ENCODE results near the gene ARL8A.
"Not testable (repeated sequence)": the region's sequence is repeated elsewhere in the genome, so short reads cannot be mapped to it uniquely, and the experiment has no call there.

ARL8A gene

GRCh38 chr1:202144402-202145067, at the start of gene ARL8A:
ARL8A (minus strand) TSS chr1:202144737; CDS start chr1:202144572, 165 bp downstream.
- peak in 1 of 3 experiments; percentile 50 for DNase-seq (ENCODE audit: low read depth in 2 of 3, low spot score in 2 of 3)

GRCh38 chr1:202194328-202194648, 49.8 kb upstream of the ARL8A start:
- DNase-seq (ENCODE audit: low read depth in 2 of 3, low spot score in 2 of 3) = no peak

GRCh38 chr1:202193614-202194327, 49.2 kb upstream of the ARL8A start, which contains the start of gene LGR6:
LGR6 (plus strand) TSS chr1:202193799; CDS start chr1:202193990, 191 bp downstream.
- DNase-seq (ENCODE audit: low read depth in 2 of 3, low spot score in 2 of 3) = no peak

GRCh38 chr1:202192770-202193613, 48.5 kb upstream of the ARL8A start:
- DNase-seq (ENCODE audit: low read depth in 2 of 3, low spot score in 2 of 3) = peak in 2 of 3 experiments; percentile 15 to 40

GRCh38 chr1:202191391-202191790, 46.9 kb upstream of the ARL8A start:
- not testable (repeated sequence) for DNase-seq (ENCODE audit: low read depth in 2 of 3, low spot score in 2 of 3)

GRCh38 chr1:202189918-202190715, 45.6 kb upstream of the ARL8A start:
- DNase-seq (ENCODE audit: low read depth in 2 of 3, low spot score in 2 of 3) = no peak

GRCh38 chr1:202189001-202189790, 44.7 kb upstream of the ARL8A start:
- peak; percentile 47 to 85 (median 79) for DNase-seq (ENCODE audit: low read depth in 2 of 3, low spot score in 2 of 3)

GRCh38 chr1:202187697-202188407, 43.3 kb upstream of the ARL8A start:
- DNase-seq (ENCODE audit: low read depth in 2 of 3, low spot score in 2 of 3) = no peak

GRCh38 chr1:202187041-202187671, 42.6 kb upstream of the ARL8A start:
- no peak for DNase-seq (ENCODE audit: low read depth in 2 of 3, low spot score in 2 of 3)

- DNase-seq (ENCODE audit: low read depth in 2 of 3, low spot score in 2 of 3) = no peak
Observed at GRCh38 chr1:202186327-202186726, 41.8 kb upstream of the ARL8A start.

GRCh38 chr1:202184750-202185460, 40.4 kb upstream of the ARL8A start:
- peak in 2 of 3 experiments; percentile 55 to 59 for DNase-seq (ENCODE audit: low read depth in 2 of 3, low spot score in 2 of 3)

GRCh38 chr1:202182040-202182877, 37.7 kb upstream of the ARL8A start:
- no peak for DNase-seq (ENCODE audit: low read depth in 2 of 3, low spot score in 2 of 3)

GRCh38 chr1:202181586-202181985, 37.0 kb upstream of the ARL8A start:
- DNase-seq (ENCODE audit: low read depth in 2 of 3, low spot score in 2 of 3) = no peak

GRCh38 chr1:202180751-202181139, 36.2 kb upstream of the ARL8A start:
- DNase-seq (ENCODE audit: low read depth in 2 of 3, low spot score in 2 of 3) = not testable (repeated sequence)

- no peak for DNase-seq (ENCODE audit: low read depth in 2 of 3, low spot score in 2 of 3)
Observed at GRCh38 chr1:202179828-202180750, 35.6 kb upstream of the ARL8A start.
